Smooth muscle cell (in vitro differentiated cells): Measurements from ENCODE around the gene DLX4. TPM values are rescaled to one million over a fixed set of nuclear protein-coding genes. Genes with fewer than 3 reads are reported as not detected.

Source experiments
- DNase-seq: peaks from one replicate; lab custom pipeline; 2025; ENCODE audit not compliant: unreplicated experiment; lab: John Stamatoyannopoulos, UW
- H2AFZ ChIP-seq: fragments of 200-600 bp; sonication (generic); 2 replicates; pipeline ENCODE4 v1.6.0; 2016; ENCODE audit warnings: antibody characterized with exemption, low read depth, mild to moderate bottlenecking
- H3F3A ChIP-seq: fragments of 200-600 bp; sonication (generic); 2 replicates; pipeline ENCODE4 v1.6.0; 2017; ENCODE audit warnings: antibody characterized with exemption, low read depth
- H3K27ac ChIP-seq: fragments of 200-600 bp; sonication (generic); 2 replicates; pipeline ENCODE4 v1.5.1; 2016; ENCODE audit warnings: low read depth, mild to moderate bottlenecking
- H3K27me3 ChIP-seq: fragments of 200-600 bp; sonication (generic); 2 replicates; pipeline ENCODE4 v1.6.1; 2016; ENCODE audit warnings: low read depth, mild to moderate bottlenecking
- H3K36me3 ChIP-seq: fragments of 200-600 bp; sonication (generic); 2 replicates; pipeline ENCODE4 v1.5.1; 2016; ENCODE audit warnings: low read depth
- H3K4me1 ChIP-seq: fragments of 200-600 bp; sonication (generic); 2 replicates; pipeline ENCODE4 v1.5.1; 2016; ENCODE audit warnings: low read depth
- H3K4me2 ChIP-seq: fragments of 200-600 bp; sonication (generic); 2 replicates; pipeline ENCODE4 v1.6.0; 2016; ENCODE audit warnings: mild to moderate bottlenecking
- H3K4me3 ChIP-seq: fragments of 200-600 bp; sonication (generic); 2 replicates; pipeline ENCODE4 v1.5.1; 2016; ENCODE audit warnings: mild to moderate bottlenecking
- H3K79me2 ChIP-seq: fragments of 200-600 bp; sonication (generic); 2 replicates; pipeline ENCODE4 v1.6.0; 2016; ENCODE audit warnings: low read depth, mild to moderate bottlenecking
- H3K9ac ChIP-seq: fragments of 200-600 bp; sonication (generic); 2 replicates; pipeline ENCODE4 v1.6.0; 2016; ENCODE audit warnings: low read depth
- H3K9me3 ChIP-seq: fragments of 200-600 bp; sonication (generic); replicated peaks from 2 replicates; pipeline ENCODE4 v1.5.1; 2016; ENCODE audit warnings: low read depth
- H4K20me1 ChIP-seq: fragments of 200-600 bp; sonication (generic); 2 replicates; pipeline ENCODE4 v1.6.0; 2016; ENCODE audit warnings: low read depth
- CTCF ChIP-seq: fragments of 200-600 bp; sonication (generic); IDR thresholded peaks from 2 replicates; pipeline ENCODE4 v1.5.1; 2017; ENCODE audit warnings: borderline replicate concordance, mild to moderate bottlenecking, antibody characterized with exemption; ENCODE audit not compliant: insufficient read depth, poor library complexity, severe bottlenecking
- WGBS: methylation state at CpG from one replicate; pipeline ENCODE4 v1.1.7; 2016; ENCODE audit warnings: low lambda C conversion rate; 5-methylcytosine and 5-hydroxymethylcytosine counted together
- polyA plus RNA-seq: library from polyadenylated mRNA; unstranded; fragments of >200 nt; fragmentation: Nextera tagmentation; extraction: Ambion mirVana; gene quantifications from 2 replicates; pipeline ENCODE4 v1.2.1, GENCODE V29; 2016
- total RNA-seq: library from RNA; depleted of rRNA; stranded (reverse); fragments of >200 nt; gene quantifications from 2 replicates; pipeline ENCODE4 v1.2.3, GENCODE V29; 2014

The DLX4 gene
- total and polyA plus RNA-seq, 2 experiments from 2014 or later = 0.19 TPM; not detected in 1

- Histone ChIP-seq H2AFZ (no peak overlapping the region), H3F3A (no peaks in the 10 kb centered on the region), H3K4me3 (no peak overlapping the region), H3K4me1 (no peaks in the 10 kb centered on the region), H3K9me3 (peaks cover 4% of the 10 kb centered on the region), H3K79me2 (no peaks in the 10 kb centered on the region), H3K36me3 (no peaks in the 10 kb centered on the region), H3K27ac (no peak overlapping the region), H4K20me1 (no peaks in the 10 kb centered on the region), H3K27me3 (peaks cover 8% of the 10 kb centered on the region), H3K4me2 (no peak overlapping the region), H3K9ac (no peak overlapping the region)
- no peak for DNase-seq
- no peak for TF ChIP-seq CTCF
- 56% methylated on average over 1 of the region's 1 CpG for WGBS
Measured at GRCh38 chr17:50014471-50015088, 45.6 kb downstream of the DLX4 start.

DNA sequence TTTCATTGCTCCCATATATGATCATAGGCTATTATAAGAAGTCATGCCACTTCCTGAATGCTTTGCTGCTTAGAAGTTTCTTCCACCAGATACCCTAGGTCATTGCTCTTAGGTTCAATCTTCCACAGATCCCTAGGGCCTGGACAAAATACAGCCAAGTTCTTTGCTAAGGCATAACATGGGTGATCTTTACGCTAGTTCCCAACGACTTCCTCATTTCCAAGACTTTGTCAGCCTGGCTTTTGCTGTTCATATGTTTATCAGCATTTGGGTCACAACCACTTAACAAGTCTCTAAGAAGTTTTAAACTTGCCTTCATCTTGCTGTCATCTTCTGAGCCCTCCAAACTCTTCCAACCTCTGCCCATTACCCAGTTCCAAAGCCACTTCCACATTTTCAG, 46.2 kb downstream of the DLX4 start:
- Histone ChIP-seq H3K9me3 (peaks cover 4% of the 10 kb centered on the region), H3K36me3 (no peaks in the 10 kb centered on the region), H3K4me3 (no peak overlapping the region), H3K4me2 (no peak overlapping the region), H4K20me1 (no peaks in the 10 kb centered on the region), H2AFZ (no peak overlapping the region), H3K9ac (no peak overlapping the region), H3K79me2 (no peaks in the 10 kb centered on the region), H3K27me3 (peaks cover 8% of the 10 kb centered on the region), H3K27ac (no peak overlapping the region), H3K4me1 (no peaks in the 10 kb centered on the region), H3F3A (no peaks in the 10 kb centered on the region)
- no peak for DNase-seq
- TF ChIP-seq CTCF = no peak
- WGBS = 89% methylated on average over 2 of the region's 2 CpGs

GRCh38 chr17:50018909-50019308, 49.9 kb downstream of the DLX4 start:
- Histone ChIP-seq H2AFZ (no peak overlapping the region), H3K27ac (no peak overlapping the region), H3F3A (no peaks in the 10 kb centered on the region), H3K4me3 (no peak overlapping the region), H4K20me1 (no peaks in the 10 kb centered on the region), H3K9ac (no peak overlapping the region), H3K4me2 (no peak overlapping the region), H3K36me3 (no peaks in the 10 kb centered on the region), H3K79me2 (no peaks in the 10 kb centered on the region), H3K4me1 (no peaks in the 10 kb centered on the region), H3K9me3 (no peaks in the 10 kb centered on the region), H3K27me3 (peaks cover 14% of the 10 kb centered on the region)
- 87% methylated on average over 1 of the region's 1 CpG for WGBS
- no peak for TF ChIP-seq CTCF
- DNase-seq = no peak

DNA sequence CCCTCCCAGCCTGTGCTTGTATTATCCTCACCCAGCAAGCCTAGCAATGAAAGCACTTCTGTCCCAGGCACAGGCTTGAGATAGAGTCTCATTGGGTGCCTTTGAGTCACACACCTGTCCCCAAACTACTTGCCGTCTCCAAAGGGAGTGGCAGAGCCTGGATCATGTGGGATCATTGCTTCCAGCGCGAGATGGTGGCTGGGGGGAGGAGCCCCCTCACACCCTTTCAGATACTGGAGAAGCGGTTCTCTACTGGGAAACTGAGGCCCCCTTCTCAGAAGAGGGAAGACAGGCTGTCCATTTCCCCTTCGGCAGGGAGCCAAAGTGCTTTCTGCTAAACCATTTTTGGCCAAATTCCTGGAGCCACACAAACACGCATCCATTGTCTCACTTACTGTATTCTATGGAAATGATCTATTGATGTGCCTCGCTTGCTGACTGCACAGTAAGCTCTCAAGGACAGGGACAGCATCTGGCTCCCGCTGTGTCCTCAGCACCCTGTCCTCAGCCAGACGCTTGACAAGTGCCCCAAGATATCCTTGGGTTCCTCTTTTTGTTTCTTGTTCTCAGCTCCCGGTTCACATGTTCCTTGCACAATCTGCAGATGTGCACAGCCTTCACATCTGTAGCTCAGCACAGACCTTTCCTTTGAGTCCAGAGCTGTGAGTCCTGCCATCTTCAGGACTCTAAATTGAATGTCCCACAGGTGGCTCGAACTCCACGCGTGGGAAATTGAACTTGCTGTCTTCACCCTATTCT, 52.0 kb downstream of the DLX4 start:
- Histone ChIP-seq H2AFZ (no peak overlapping the region), H3F3A (peaks cover 4% of the 10 kb centered on the region), H3K79me2 (no peaks in the 10 kb centered on the region), H3K9ac (no peak overlapping the region), H3K9me3 (no peaks in the 10 kb centered on the region), H3K27ac (no peak overlapping the region), H3K4me3 (no peak overlapping the region), H3K4me1 (no peaks in the 10 kb centered on the region), H3K27me3 (peaks cover 14% of the 10 kb centered on the region), H4K20me1 (no peaks in the 10 kb centered on the region), H3K4me2 (no peak overlapping the region), H3K36me3 (no peaks in the 10 kb centered on the region)
- 76% methylated on average over 13 of the region's 13 CpGs for WGBS
- DNase-seq = no peak
- no peak for TF ChIP-seq CTCF
